ENCODE measurements around the gene EPHB1.

DNA sequence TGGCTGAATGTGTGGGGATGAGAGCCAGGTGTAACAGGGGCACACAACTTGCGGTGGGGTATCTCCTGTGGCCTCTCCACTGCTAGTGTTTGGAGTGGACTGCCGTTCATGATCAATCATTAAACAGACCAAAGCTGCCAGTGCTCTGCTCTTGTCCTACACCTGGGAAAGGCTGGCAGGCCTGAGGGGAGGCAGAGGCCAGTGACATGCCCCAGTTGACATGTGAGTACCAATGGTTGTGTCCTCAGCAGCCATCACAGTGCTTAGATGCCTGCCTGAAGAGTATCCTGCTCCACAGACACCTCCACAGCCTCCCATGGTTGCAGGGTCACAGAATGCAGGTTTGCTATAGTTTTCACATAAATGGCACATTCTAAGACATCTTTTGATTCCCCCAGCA lies 348.4 kb downstream of the EPHB1 start:
- TF ChIP-seq, protein P1, sequence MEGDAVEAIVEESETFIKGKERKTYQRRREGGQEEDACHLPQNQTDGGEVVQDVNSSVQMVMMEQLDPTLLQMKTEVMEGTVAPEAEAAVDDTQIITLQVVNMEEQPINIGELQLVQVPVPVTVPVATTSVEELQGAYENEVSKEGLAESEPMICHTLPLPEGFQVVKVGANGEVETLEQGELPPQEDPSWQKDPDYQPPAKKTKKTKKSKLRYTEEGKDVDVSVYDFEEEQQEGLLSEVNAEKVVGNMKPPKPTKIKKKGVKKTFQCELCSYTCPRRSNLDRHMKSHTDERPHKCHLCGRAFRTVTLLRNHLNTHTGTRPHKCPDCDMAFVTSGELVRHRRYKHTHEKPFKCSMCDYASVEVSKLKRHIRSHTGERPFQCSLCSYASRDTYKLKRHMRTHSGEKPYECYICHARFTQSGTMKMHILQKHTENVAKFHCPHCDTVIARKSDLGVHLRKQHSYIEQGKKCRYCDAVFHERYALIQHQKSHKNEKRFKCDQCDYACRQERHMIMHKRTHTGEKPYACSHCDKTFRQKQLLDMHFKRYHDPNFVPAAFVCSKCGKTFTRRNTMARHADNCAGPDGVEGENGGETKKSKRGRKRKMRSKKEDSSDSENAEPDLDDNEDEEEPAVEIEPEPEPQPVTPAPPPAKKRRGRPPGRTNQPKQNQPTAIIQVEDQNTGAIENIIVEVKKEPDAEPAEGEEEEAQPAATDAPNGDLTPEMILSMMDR (IDR thresholded peaks at IDR 0.05), result no peak
- TF ChIP-seq POLR2A (IDR thresholded peaks at IDR 0.05), result no peak
